ENCODE measurements around the gene STXBP1.
A peak's percentile ranks its signal among the peaks of the same experiment; 100 is the strongest.

- TF ChIP-seq EZH2 (IDR thresholded peaks at IDR 0.05; ENCODE audit: low read depth) = no peak
- TF ChIP-seq CTCF (conservative IDR thresholded peaks at IDR 0.05) = peak; percentile 27; the same call in 1 of the 2 replicates
These were observed 22.6 kb downstream of the STXBP1 start for GRCh38 chr9:127634698-127635097.
